Ectodermal cell (in vitro differentiated cells): ENCODE measurements around the gene DYDC1.

ENCODE experiments used
- H3K27ac ChIP-seq: 2 replicates; pipeline ENCODE4 v1.7.0; 2013; ENCODE audit warnings: mild to moderate bottlenecking, low read depth, low read length; ENCODE audit not compliant: insufficient read depth, poor library complexity, severe bottlenecking
- H3K27me3 ChIP-seq: 2 replicates; pipeline ENCODE4 v1.7.0; 2013; ENCODE audit warnings: mild to moderate bottlenecking, low read length; ENCODE audit not compliant: insufficient read depth, control insufficient read depth, poor library complexity, severe bottlenecking
- H3K36me3 ChIP-seq: one replicate; pipeline ENCODE4 v1.7.0; 2013; ENCODE audit warnings: low read length; ENCODE audit not compliant: control insufficient read depth, insufficient read depth
- H3K4me1 ChIP-seq: one replicate; pipeline ENCODE4 v1.7.0; 2013; ENCODE audit warnings: low read length; ENCODE audit not compliant: control insufficient read depth, insufficient read depth
- H3K4me3 ChIP-seq: 2 replicates; pipeline ENCODE4 v1.7.0; 2013; ENCODE audit warnings: low read depth, low read length, control low read depth; ENCODE audit not compliant: insufficient read depth
- H3K9me3 ChIP-seq: 2 replicates; pipeline ENCODE4 v1.7.0; 2013; ENCODE audit warnings: mild to moderate bottlenecking, low read length, moderate library complexity; ENCODE audit not compliant: control insufficient read depth
- WGBS, 2 experiments: methylation state at CpG; one replicate each; pipeline ENCODE4 v1.1.7; 2013; ENCODE audit warnings: missing lambda C conversion rate in 2 of 2; 5-methylcytosine and 5-hydroxymethylcytosine counted together

Gene DYDC1

DNA sequence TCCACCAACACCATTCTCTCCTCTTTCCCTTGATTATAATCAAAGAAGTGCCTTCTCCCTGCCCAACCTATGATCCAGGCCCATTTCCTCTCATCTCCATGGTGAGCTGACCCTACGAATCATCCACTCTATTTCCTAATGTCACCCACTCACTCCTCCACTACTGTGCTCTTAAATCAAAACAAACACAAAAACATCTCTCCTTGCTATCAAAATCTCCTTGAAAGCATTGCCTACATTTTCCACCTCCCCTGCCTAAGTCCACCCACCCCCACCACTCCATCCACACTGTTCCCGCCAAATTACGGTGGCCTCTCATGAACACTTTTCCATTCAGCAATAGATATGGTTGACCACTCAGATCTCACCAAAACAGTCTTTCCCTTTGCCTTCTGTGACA is 5.3 kb downstream of the DYDC1 start:
- Histone ChIP-seq H3K36me3 (no peaks in the 10 kb centered on the region), H3K27ac (no peak overlapping the region), H3K4me3 (no peak overlapping the region), H3K9me3 (no peaks in the 10 kb centered on the region), H3K4me1 (no peaks in the 10 kb centered on the region), H3K27me3 (peaks cover 13% of the 10 kb centered on the region)
- 89 to 97% methylated on average over 3 of the region's 3 CpGs for WGBS, 2 experiments

DNA sequence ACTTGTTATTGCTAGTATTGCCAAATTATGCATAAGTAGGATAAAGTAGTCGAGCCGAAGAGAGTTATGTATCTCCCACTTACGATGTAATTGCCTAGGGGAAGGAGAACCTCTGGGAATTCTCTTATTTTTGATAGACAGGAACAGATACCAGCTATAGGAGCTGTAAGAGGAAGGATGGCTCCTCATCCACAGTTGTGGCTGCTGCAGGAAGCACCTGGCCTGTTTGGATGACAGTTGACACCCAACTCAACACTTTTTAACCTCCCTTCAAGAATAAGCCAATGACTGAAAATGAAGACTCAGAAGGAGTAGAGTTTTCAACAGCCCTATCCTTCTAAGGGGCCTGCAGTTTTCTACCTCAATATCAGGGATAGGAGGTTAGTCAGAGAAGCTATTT is 6.3 kb downstream of the DYDC1 start:
- peaks cover 3% of the 10 kb centered on the region for H3K27me3 ChIP-seq
- H3K4me3 ChIP-seq, result no peak overlapping the region
- H3K4me1 ChIP-seq, result no peaks in the 10 kb centered on the region
- H3K9me3 ChIP-seq, result no peaks in the 10 kb centered on the region
- 93 to 95% methylated on average over 3 of the region's 3 CpGs for WGBS, 2 experiments
- no peaks in the 10 kb centered on the region for H3K36me3 ChIP-seq
- H3K27ac ChIP-seq, result no peak overlapping the region

DNA sequence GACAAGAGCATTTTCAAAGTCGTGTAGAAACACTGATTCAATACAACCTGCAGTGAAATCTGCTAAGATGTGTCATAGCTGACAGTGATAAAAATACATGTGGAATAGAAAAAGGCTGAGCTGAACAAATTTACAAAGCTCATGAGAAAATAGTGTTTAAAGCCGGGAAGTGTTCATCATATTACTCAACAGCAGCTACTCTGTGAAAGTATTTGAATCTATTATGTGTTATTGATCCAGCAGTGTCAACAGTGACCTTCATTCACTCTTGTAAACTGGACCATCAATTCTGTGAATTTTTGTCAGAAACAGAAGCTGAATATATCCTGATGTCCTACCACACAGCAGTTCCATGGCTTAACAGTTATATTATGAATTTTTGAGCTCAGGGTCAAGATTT is 11.6 kb downstream of the DYDC1 start:
- H3K36me3 ChIP-seq, result no peaks in the 10 kb centered on the region
- no peak overlapping the region for H3K4me3 ChIP-seq
- H3K27me3 ChIP-seq, result no peaks in the 10 kb centered on the region
- H3K27ac ChIP-seq, result no peak overlapping the region
- 86 to 90% methylated on average over 2 of the region's 2 CpGs for WGBS, 2 experiments
- no peaks in the 10 kb centered on the region for H3K9me3 ChIP-seq
- H3K4me1 ChIP-seq, result no peaks in the 10 kb centered on the region

DNA sequence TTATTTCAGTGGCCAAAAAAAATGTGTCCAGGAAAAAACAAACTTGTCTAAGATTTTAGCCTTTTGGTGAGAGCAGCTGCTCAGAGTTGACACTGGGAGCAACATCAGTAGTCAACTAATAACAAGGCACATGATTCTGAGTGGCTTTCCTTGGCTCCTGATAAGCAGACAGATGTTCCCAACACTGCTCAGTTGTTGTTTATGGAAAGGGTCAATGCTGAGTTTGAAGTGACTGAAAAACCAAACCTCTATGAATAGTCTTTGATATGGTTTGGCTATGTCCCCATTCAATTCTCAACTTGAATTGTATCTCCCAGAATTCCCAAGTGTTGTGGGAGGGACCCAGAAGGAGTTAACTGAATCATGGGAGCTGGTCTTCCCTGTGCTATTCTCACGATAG is 12.3 kb downstream of the DYDC1 start:
- Histone ChIP-seq H3K4me3 (no peak overlapping the region), H3K27me3 (no peaks in the 10 kb centered on the region), H3K36me3 (no peaks in the 10 kb centered on the region), H3K4me1 (no peaks in the 10 kb centered on the region), H3K27ac (no peak overlapping the region), H3K9me3 (no peaks in the 10 kb centered on the region)
- WGBS, 2 experiments, result 92 to 100% methylated on average over 1 of the region's 1 CpG

DNA sequence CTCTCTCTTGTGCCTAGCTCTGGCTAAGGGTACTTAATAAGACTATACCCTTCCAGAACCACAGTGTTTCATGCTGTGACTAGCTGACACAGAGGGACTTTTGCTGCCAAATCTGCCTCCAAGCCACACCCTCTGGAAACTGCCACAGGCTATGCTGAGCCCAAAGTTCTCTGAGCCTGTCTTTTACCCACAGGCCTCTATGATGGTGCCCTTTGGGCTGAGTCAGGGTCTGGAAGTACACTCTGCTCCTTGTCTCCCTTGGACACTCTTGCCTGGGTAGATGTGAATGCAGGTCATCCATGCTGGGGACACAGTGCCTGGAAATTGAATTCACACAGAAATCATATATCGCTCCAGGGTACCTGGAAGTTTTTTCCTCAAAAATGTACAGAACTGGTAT is 22.6 kb downstream of the DYDC1 start:
- Histone ChIP-seq H3K36me3 (no peaks in the 10 kb centered on the region), H3K4me1 (no peaks in the 10 kb centered on the region), H3K9me3 (no peaks in the 10 kb centered on the region), H3K27ac (no peak overlapping the region), H3K27me3 (no peaks in the 10 kb centered on the region), H3K4me3 (no peak overlapping the region)
- 90 to 100% methylated on average over 1 of the region's 1 CpG for WGBS, 2 experiments

DNA sequence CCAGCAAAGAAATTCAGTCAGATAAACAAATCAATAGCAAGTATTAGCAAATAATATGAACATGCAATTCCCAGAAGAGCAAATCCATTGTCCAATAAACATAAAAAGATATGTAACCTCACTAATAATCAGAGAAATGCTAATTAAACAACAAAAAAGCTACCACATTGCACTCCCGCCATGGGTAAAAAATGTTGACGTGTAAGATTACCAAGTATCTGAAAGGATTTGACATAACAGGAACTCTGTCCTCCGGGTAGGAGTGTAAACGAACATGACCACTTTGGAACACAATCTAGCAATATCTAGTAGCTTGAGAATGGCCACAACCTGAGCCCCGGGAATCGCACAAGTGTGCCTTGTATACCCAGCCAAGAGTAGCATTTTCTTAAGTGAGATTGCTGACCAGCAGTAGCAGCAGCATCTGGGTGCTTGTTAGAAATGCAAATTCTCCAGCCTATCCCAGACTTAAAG is 31.6 kb downstream of the DYDC1 start:
- no peaks in the 10 kb centered on the region for H3K27me3 ChIP-seq
- no peak overlapping the region for H3K4me3 ChIP-seq
- WGBS, 2 experiments, result 90% methylated on average over 6 of the region's 6 CpGs
- no peak overlapping the region for H3K27ac ChIP-seq
- H3K4me1 ChIP-seq, result no peaks in the 10 kb centered on the region
- no peaks in the 10 kb centered on the region for H3K36me3 ChIP-seq
- H3K9me3 ChIP-seq, result no peaks in the 10 kb centered on the region

DNA sequence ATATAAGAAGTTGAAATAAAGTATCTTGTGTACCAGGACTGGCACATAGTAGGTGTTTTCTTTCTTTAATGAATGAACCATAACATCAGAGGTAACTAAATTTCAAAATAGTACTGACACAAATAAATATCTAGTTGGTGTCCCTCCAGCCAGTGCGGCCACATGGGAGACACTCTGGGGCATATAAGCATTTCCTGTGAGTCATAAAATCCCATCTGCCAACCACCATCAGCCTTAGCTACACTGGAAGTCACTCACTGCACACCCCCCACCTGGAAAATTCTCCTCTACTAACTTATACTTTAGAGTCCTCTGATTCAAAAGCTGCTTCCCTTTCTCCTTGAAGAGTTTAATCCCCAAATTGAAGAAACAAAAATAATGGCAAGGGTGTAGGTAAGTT is 32.5 kb downstream of the DYDC1 start:
- no peaks in the 10 kb centered on the region for H3K27me3 ChIP-seq
- WGBS, 2 experiments, result 84 to 87% methylated on average over 1 of the region's 1 CpG
- H3K27ac ChIP-seq, result no peak overlapping the region
- no peaks in the 10 kb centered on the region for H3K9me3 ChIP-seq
- H3K36me3 ChIP-seq, result no peaks in the 10 kb centered on the region
- H3K4me3 ChIP-seq, result no peak overlapping the region
- no peaks in the 10 kb centered on the region for H3K4me1 ChIP-seq

DNA sequence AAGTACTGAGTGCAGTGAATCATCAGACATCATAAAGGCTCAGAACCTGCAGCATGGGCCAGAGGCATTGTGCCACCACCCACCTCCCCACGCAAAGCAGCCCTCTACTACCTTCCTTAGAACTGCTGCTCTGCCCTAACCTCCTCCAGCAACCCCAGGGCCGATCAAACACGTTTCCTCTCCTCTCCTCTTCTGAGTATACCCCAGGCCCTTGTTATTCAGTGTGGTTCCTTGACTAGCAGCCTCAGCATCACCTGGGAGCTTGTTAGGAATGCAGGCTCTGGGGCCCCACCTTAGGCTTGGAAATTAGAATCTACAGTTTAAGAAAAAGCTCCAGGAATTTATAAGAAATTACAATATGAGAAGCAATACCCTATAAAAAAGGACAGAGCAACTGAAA is 33.2 kb downstream of the DYDC1 start:
- no peaks in the 10 kb centered on the region for H3K27me3 ChIP-seq
- no peaks in the 10 kb centered on the region for H3K9me3 ChIP-seq
- no peaks in the 10 kb centered on the region for H3K4me1 ChIP-seq
- H3K4me3 ChIP-seq, result no peak overlapping the region
- no peak overlapping the region for H3K27ac ChIP-seq
- WGBS, 2 experiments, result 69 to 72% methylated on average over 3 of the region's 3 CpGs
- no peaks in the 10 kb centered on the region for H3K36me3 ChIP-seq

DNA sequence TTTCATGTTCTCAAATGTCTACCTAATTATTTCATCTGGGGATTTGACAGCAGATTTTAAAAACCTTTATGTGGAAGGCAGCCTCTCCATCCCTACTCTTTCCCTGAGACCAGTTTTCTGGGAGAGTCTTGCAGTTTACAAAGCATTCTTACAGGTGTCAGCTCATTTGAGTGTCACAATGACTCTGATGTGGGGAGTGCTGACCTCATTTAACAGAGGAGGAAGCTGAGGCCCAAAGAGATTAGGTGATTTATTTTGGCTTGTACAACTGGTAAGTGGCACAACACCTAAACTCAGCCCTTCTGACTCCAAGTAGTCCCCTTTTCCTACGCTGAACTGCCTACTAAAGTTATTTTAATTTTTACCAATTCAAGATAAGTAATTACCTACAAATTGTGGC is 33.8 kb downstream of the DYDC1 start:
- no peak overlapping the region for H3K27ac ChIP-seq
- H3K36me3 ChIP-seq, result no peaks in the 10 kb centered on the region
- WGBS, 2 experiments, result 86 to 92% methylated on average over 1 of the region's 1 CpG
- no peaks in the 10 kb centered on the region for H3K27me3 ChIP-seq
- H3K9me3 ChIP-seq, result no peaks in the 10 kb centered on the region
- H3K4me3 ChIP-seq, result no peak overlapping the region
- H3K4me1 ChIP-seq, result no peaks in the 10 kb centered on the region

DNA sequence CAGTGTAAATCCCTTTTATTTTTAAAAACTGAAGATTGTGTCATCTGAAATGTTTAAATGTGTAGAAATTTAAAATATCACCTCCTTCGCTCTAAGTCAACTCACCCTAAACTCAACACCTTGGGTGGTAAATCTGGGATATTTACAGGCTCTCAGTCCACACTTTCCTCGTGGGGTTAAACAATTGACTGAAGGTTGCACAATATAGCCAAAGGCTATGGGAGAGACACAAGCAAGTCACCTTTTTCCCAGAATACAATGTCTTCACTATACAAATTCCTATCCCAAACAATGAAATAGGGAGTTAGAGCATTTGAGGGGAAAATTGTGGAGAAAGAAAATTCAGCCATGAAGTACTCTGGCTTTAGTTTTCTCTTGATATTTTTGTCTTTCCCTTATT is 34.4 kb downstream of the DYDC1 start:
- Histone ChIP-seq H3K4me1 (no peaks in the 10 kb centered on the region), H3K4me3 (no peak overlapping the region), H3K27ac (no peak overlapping the region), H3K36me3 (no peaks in the 10 kb centered on the region), H3K9me3 (no peaks in the 10 kb centered on the region), H3K27me3 (no peaks in the 10 kb centered on the region)
- WGBS, 2 experiments, result 92 to 95% methylated on average over 2 of the region's 2 CpGs

DNA sequence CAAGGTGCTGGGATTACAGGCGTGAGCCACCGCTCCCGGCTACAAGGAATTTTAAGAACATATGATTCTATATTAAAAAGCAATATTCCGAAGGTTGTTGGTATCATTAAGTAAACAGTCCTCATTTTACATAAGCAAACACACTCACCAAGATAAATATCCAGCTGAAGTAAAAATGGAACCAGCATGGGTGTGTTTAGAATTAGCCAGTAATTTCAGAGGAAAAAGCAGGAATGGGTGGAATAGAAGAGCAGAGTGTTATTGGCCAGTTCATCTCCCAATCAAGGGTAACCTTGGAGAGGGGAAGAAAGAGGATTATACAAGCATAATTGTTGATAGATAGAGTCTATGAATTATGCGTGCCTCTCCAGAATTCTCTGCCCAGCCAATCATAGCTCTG is 35.4 kb downstream of the DYDC1 start:
- H3K27me3 ChIP-seq, result no peaks in the 10 kb centered on the region
- H3K27ac ChIP-seq, result no peak overlapping the region
- H3K36me3 ChIP-seq, result no peaks in the 10 kb centered on the region
- H3K4me3 ChIP-seq, result no peak overlapping the region
- WGBS, 2 experiments, result 91 to 100% methylated on average over 4 of the region's 5 CpGs
- H3K4me1 ChIP-seq, result no peaks in the 10 kb centered on the region
- H3K9me3 ChIP-seq, result no peaks in the 10 kb centered on the region
